HG03558 (cell line): ENCODE data around the gene TBC1D3B.
"Not testable (repeated sequence)": the region's sequence is repeated elsewhere in the genome, so short reads cannot be mapped to it uniquely, and the experiment has no call there.

Source experiments
- ATAC-seq: cut with Tn5 transposase; IDR thresholded peaks from one replicate; pipeline ENCODE4 v1.9.1; 2021; ENCODE audit warnings: moderate number of reproducible peaks; ENCODE audit not compliant: unreplicated experiment; ENCODE audit errors: extremely low read depth

TBC1D3B gene

DNA sequence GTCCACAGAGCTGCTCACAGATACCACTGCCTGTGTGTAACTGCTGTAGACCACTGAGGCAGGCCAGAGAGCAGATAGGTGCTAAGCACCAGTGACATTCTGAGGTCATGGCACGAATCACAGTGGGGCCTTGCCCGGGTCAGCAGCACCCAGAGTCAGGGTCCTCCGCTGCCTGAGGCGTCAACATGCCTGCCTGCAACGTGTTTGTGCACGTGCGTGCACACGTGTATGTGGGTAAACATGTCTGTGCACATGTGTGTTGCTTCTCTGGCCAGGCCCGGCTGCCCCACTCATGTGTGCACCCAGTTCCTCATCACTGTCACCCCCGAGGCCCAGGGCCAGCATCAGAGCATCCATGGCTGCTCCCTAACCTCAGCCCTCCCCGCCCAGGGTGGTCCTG, at the start of gene TBC1D3B:
Gene TBC1D3B (minus strand): TSS at position 101 of the 400 bp plus-strand sequence. CDS start 1,586 bp downstream, outside the sequence.
- not testable (repeated sequence) for ATAC-seq

DNA sequence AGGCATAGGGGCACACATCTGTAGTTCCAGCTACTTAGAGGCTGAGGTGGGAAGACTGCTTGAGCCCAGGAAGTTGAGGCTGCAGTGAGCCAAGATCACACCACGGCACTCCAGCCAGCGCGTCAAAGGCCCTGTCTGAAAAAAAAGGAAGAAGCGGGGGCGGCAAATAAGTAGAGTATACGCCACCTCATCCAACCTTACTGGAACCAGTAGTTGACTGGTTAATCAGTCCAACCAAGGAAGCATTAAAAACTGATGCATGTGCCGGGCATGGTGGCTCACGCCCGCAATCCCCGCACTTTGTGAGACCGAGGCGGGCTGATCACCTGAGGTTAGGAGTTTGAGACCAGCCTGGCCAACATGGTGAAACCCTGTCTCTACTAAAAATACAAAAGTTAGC, 46.5 kb upstream of the TBC1D3B start:
- ATAC-seq = not testable (repeated sequence)

DNA sequence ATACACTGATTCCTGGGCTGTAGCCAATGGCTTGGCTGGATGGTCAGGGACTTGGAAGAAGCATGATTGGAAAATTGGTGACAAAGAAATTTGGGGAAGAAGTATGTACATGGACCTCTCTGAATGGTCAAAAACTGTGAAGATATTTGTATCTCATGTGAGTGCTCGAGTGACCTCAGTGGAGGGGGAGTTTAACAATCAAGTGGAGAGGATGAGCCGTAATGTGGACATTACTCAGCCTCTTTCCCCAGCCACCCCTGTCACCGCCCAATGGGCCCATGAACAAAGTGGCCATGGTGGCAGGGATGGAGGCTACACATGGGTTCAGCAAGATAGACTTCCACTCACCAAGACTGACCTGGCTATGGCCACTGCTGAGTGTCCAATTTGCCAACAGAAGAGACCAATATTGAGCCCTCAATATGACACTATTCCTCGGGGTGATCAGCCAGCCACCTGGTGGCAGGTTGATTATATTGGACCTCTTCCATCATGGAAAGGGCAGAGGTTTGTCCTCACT, 45.2 kb upstream of the TBC1D3B start:
- ATAC-seq = not testable (repeated sequence)

DNA sequence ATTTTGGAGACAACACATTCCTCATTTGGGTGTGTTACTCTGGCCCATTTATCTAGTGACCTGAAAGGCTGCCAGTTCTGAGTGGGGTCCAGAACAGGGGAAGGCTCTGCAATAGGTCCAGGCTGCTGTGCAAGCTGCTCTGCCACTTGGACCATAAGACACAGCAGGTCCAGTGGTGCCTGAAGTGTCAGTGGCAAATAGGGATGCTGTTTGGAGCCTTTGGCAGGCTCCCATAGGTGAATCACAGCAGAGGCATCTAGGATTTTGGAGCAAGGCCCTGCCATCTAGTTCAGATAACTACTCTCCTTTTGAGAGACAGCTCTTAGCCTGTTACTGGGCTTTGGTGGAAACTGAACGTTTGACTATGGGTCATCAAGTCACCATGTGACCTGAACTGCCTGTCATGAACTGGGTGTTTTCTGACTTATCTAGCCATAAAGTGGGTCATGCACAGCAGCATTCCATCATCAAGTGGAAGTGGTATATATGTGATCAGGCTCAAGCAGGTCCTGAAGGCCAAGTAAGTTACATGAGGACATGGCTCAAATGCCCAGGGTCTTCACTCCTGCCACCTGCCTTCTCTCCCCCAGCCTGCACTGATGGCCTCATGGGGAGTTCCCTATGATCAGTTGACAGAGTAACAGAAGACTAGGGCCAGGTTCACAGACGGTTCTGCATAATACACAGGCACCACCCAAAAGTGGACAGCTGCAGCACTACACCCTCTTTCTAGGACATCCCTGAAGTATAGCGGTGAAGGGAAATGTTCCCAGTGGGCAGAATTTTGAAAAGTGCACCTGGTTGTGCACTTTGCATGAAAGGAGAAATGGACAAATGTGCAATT, 44.5 kb upstream of the TBC1D3B start:
- not testable (repeated sequence) for ATAC-seq

DNA sequence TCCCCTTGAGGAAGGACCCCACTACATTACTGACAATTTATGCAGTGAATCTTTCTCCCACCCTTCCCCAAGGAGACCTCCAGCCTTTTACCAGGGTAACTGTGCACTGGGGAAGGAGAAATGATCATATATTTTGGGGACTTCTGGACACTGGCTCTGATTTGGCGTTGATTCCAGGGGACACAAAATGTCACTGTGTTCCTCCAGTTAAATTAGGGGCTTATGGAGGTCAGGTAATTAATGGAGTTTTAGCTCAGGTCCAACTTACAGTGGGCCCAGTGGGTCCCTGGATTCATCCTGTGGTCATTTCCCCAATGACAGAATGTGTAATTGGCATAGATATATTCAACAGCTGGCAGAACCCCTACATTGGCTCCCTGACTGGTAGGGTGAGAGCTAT, 43.1 kb upstream of the TBC1D3B start:
- not testable (repeated sequence) for ATAC-seq

DNA sequence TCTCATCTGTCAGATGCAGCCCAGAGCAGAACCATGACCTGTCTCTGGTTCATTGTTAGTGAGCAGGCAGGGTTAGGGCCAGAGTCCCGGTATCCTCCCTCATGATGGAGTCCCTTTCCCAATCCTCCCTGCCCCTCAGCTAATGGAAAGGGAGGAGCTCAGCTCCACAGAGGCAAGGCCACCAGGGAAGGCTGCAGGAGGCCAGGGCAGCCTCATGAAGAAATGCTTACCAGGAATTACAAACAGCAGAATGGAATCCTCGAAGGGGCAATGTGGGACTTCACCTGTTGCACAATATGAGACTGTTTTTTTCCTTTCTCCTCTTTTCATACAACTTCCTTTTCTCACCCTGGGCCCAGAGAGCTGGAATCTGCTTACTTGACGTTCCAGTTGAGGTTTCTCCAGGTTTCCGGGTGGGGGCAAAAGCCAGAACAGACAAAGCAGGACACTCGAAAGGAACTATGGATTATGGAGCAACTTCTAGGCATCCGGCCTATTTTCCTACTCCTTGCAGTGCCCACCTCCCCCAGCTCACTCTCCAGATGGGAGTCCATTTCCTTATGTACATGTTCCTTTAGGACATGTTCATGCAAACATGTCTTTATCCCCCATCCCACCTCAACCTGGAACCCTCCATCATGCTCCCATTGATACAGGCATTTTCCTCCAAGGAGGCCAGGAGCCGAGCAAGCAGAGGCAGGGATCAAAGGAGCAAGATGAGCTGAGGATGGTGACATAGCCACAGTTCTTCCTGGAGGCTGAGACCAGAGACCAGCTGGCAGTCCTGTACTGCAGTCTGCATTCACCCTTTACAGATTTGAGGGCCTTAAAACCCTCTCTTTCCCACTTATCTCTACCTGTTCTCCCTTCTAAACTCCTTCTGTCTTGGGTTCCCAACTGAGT, 39.2 kb upstream of the TBC1D3B start:
- ATAC-seq = not testable (repeated sequence)

DNA sequence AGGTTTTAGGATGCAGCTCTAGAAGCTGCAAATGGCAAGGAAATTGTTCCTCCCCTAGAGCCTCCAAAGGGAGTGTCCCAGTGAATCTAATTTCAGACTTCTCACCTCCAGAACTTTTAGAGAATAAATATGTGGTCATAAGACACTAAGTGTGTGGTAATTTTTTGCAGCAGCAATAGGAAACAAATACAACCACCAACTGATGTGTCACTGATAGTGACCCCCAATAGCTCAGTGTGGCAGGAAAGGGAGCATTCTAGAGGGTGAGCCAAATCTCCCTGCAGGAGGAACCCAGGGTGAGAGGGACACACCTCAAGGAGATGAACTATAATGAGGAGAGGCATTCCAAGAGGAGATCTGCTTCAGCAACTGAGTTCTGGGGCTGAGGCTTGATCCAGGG, 38.5 kb upstream of the TBC1D3B start:
- ATAC-seq = no peak

DNA sequence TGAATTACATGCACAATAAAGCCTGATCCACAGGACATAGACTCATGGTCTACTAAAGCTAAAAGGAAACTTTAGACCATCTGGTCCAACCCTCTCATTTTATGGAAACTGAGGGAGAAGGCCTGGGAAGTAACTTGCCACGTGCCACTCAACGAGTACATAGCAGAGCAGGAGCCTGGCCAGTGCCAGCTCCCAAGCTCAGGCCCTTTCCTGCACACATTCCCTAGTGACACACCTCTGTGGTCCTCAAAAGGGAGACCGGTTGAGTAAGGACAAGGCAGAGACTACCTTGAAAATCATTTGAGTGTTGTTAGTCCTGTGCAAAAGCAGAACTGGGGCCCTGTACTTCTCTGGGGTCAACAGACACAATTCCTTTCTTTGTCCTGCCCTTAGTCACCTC, 37.3 kb upstream of the TBC1D3B start:
- no peak for ATAC-seq

DNA sequence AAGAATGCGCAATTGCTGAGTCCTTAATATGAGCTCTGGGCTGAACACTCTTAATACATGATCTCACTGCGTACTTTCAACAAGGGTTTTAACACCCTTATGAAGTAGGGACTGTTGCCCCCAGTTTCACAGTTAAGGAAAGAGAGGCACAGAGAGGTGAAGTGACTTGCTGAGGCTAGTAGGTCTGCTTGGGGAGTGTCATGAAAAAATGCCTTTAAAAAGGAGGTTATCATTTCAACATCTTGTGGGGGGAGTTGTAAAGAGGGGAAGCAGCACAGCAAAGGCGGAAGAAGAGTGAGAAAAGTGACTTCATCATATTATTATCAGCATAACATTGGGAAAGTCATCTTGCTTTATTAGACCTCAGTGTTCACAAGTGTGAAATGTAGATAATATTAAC, 36.5 kb upstream of the TBC1D3B start:
- ATAC-seq = no peak

DNA sequence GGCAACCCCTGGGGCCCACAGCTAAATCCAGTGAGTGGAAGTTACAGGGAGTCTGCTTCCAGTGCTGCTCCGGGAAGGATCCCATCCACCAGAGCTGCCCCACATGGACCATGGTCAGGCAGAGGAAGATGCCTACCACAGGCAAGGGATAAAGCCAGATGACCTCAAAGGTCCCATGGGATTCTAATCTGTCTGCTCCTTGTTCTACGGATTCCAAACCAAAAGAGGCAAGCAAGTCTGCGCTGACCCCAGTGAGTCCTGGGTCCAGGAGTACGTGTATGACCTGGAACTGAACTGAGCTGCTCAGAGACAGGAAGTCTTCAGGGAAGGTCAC, 35.8 kb upstream of the TBC1D3B start:
- no peak for ATAC-seq

DNA sequence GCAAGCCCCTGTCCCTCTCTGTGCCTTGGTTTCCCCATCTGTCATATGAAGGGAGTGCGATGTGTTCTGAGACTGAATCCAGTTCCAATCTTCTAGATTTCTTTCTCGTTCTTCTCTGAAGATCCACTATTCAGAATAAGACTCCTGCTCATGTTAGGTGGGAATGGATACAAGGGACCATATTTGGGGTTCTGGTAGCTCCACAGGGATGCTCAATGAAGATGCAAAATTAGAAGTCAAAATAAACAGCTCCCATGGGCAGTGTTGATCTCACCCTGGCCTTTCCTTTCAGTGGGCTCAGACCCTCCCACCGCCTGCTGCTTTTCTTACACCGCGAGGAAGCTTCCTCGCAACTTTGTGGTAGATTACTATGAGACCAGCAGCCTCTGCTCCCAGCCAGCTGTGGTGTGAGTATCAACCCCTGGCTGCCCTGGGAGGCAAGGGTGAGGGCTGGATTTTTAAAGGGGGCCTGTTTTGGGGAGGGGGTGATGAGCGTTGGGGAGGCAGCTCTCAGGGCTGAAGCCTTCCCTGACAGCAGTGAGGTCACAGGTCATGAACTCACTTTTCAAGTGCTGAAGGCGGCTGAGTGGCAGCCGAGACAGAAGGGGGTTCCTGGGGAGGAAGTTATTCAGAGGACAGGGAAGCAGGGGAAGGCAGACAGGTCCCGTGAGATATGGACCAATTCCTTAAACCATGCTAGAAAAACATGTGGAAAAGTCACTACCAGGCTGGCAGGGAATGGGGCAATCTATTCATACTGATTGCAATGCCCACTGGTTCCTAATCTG, 35.2 kb upstream of the TBC1D3B start:
- not testable (repeated sequence) for ATAC-seq

DNA sequence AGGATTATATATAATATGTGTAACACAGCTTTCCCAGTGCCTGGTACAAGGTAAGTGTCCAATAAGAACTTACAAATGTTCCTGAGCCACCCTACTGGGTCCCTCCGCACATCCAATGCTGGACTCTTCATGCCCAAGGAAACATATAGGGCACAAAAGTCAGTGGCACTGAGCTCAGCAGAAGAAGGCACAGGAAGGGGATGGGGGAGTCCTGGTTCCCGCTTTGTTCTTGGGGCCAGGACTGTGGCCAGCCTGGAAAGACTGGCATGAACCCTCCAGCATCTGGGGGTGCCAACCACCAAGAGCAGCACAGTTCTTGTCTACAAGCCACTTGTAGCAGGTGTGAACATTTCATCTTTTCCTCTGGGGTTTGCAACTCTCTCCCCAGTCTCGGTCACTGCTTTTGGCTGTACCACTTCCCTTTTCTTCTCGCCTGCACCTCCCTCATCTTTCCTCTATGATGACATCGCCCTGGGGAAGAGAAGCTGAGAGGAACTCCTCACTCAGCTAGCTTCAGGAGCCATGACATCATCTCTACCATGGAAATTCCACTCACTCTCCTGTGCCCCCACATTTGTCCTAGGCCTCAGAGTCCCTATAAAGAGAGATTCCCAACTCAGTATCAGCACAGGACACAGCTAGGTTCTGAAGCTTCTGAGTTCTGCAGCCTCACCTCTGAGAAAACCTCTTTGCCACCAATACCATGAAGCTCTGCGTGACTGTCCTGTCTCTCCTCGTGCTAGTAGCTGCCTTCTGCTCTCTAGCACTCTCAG, 34.2 kb upstream of the TBC1D3B start, which contains the start of gene CCL4L2:
Gene CCL4L2 (plus strand): TSS at position 625 of the 773 bp plus-strand sequence.
- peak; percentile 38 for ATAC-seq

DNA sequence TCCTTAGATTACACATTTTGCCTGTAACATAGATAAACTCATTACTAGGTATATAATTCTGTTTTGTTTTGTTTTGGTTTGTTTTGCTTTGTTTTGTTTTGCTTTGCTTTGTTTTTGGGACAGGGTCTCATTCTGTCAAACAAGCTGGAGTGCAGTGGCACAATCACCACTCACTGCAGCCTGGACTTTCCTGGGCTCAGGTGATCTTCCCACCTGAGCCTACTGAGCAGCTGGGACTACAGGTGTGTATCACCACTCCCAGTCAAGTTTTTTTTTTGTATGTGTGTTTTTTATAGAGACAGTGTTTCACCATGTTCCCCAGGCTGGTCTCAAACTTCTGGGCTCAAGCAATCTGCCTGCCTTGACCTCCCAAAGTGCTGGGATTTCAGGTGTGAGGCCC, 33.1 kb upstream of the TBC1D3B start:
- no peak for ATAC-seq

DNA sequence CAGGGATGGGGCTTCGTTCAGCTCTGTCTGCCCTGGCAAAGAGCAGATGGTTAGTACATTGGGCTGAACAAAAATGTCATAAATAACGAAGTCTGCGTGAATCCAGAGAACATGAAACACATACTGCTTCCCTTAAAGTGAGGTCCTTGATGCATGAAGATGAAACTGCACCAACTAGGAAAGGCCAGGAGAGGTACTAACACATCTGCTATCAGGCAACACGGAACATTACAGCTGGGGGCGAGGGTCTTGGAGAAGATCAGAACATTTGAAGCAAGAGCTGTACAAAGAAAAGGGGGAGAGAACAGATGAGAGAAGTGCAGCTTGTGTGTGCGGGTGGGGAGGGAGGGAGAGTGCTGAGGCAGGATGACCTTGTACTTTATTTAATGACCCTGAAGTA, 30.9 kb upstream of the TBC1D3B start:
- ATAC-seq = not testable (repeated sequence)

DNA sequence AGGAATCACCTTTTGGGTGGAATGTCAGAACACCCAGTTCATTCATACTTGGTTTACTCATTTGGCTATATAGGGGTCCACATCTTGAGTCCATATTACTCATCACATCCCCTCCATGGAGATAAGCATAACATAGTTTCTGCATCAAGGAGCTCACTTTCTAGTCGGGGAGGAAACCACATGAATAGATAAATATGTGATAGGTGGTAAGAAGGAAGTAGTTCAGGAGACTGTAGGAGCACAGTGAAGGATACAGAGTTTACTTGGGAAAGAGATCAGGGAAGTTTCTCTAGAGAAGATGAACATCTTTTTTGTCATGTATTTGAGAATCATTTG, 30.0 kb upstream of the TBC1D3B start:
- ATAC-seq = not testable (repeated sequence)

DNA sequence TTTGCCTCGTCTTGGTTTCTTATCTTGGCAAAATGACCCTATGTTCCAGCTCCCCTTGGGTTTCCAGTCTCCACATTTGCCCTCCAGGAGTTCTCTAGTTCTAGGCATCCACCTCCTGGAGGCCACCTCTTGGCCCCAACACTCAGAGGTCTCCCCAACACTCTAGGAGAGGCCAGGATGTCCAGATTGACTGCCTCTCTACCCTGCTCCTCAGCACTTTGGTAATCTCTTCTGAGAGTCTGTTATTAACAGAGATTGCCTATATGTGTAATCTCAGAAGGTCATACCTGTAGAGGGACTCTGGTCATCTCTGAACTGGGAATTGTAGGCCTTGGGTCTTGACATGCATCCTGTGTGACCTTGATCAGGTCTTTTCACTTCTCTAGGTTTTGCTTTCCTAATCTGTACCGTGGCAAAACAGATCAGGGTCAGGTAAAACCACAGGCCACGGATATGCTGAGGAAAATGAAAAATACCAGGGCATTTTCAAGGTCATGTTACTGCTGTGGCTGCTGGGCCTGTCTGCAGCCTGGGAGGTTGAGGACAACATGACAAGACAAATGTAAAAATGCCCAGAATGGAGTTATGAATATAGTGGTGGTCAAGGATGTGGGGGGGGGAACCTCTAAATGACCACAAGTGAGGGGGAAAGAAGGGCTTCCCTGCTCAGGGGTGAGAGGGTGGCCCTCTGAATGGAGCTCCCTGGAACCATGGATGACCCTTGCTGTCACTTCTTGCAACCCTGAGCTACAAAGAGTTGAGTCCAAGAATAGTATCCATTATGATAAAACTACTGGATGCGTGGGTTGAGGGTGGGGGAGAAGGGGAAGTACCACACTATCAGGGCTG, 29.4 kb upstream of the TBC1D3B start:
- no peak for ATAC-seq

DNA sequence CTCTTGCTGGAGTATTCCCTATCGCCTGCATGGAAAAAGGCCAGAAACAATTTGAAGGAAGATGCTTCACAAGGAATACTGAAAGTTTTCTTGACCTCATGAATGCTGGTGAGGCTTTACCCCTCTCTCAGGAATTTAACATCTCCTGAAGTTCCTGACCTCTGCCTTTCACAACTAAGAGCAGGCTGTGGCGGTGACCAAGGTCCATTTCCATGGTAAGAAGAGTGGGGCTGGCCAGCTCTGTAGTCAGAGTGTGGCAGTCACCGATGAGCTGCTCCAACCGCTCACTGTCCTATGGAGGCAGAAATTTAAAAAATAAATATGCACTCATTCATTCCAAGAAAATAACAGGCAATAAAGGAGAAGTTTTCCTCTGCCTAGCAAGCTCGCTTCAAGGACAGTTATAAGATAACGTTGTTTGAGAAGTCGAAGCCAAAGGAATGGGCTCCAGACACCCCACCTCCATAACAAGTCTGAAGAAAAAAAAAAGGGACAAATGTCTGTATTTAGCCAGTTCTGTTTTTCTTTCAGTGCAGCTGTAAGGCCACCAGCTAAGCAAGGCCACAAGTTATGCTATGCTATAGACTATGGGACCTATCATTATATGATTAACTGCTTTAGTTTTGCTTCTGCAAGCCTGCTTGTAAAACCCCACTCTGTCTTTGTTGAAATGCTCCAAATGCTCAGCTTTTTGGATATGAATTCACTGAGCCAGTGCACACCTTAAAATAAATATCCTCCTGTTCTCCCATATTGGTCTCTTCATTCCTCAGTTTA, 28.5 kb upstream of the TBC1D3B start:
- no peak for ATAC-seq

DNA sequence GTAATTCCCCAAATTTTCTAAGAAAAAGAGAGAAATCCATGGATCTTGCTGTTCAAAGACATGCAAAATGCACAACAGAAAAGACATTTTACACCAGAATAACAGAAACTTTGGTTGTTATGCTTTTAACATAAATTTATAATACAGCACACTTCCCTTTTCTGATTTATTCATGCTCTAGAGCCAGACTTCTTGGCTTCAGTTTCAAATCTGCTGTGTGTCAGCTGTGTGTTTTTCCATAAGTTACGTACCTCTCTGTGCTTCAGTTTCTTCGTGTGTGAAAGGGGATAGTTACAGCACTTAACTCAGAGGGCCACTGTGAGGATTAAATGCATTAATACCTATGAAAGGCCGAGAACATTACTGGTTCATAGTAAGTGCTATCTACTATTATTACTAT, 26.9 kb upstream of the TBC1D3B start:
- no peak for ATAC-seq
